ENCODE results near the gene PRR7. TPM values are rescaled to one million over a fixed set of nuclear protein-coding genes. Genes with fewer than 3 reads are reported as not detected.
A peak's percentile ranks its signal among the peaks of the same experiment; 100 is the strongest.

Gene PRR7
- polyA plus RNA-seq, 3 donors: 1.8 to 17.4 (median 2.1) TPM

GRCh38 chr5:177428574-177429217 lies 17.9 kb upstream of the PRR7 start:
- Histone ChIP-seq H3K4me1 (ENCODE audit: control insufficient read depth in 1 of 2, insufficient read depth in 2 of 2, low read length in 2 of 2) (peaks cover 69 to 81% of the 10 kb centered on the region in 2 donors), H3K27me3 (ENCODE audit: control insufficient read depth in 2 of 2, insufficient read depth in 2 of 2, low read length in 2 of 2) (no peaks in the 10 kb centered on the region), H3K4me3 (replicated peaks in 1 of 3; ENCODE audit: low read depth in 2 of 3, low read length in 3 of 3) (peak overlapping the region; percentile 80 to 99 (median 95)), H4K20me1 (ENCODE audit: insufficient read depth, low read length) (peaks cover 45% of the 10 kb centered on the region), H3K9ac (ENCODE audit: insufficient read depth, low read length, poor library complexity, severe bottlenecking) (peak overlapping the region; percentile 98), H3K9me3 (replicated peaks in 1 of 2; ENCODE audit: control insufficient read depth in 1 of 2, insufficient read depth in 1 of 2, low read length in 2 of 2) (no peaks in the 10 kb centered on the region), H3K4me2 (replicated peaks; ENCODE audit: extremely low read depth, low read length, poor library complexity, severe bottlenecking) (peak overlapping the region; percentile 100), H2AFZ (ENCODE audit: insufficient read depth, low read depth, low read length, poor library complexity, severe bottlenecking) (no peak overlapping the region), H3K79me2 (ENCODE audit: insufficient read depth, low read length) (peaks cover 67% of the 10 kb centered on the region), H3K27ac (ENCODE audit: low read depth in 1 of 2, low read length in 2 of 2) (peak overlapping the region; percentile 98 to 100), H3K36me3 (replicated peaks in 1 of 2; ENCODE audit: control insufficient read depth in 1 of 2, insufficient read depth in 2 of 2, low read length in 2 of 2) (peaks cover 32 to 39% of the 10 kb centered on the region in 2 donors)
- H3K9me3 Mint-ChIP-seq: no peaks in the 10 kb centered on the region
- TF ChIP-seq CTCF (IDR thresholded peaks at IDR 0.05): no peak
- peaks cover 27 to 56% of the 10 kb centered on the region in 2 donors for H3K36me3 Mint-ChIP-seq
- H3K27me3 Mint-ChIP-seq (ENCODE audit: low read depth in 3 of 3): peaks cover 0 to 1% (median 0%) of the 10 kb centered on the region in 3 donors
- H3K4me1 Mint-ChIP-seq: peaks cover 58% of the 10 kb centered on the region
- 27% methylated on average over 4 of the region's 10 CpGs for WGBS (ENCODE audit: insufficient coverage)
- intact Hi-C loops (cut with micrococcal nuclease): loop anchor here in 1 of 2 donors (2.0 to 5.0 kb wide), 3 partner anchors 24 to 36 kb away; no protein-coding TSS in a partner anchor
- peak in 2 of 3 donors; percentile 45 to 54 for DNase-seq
- peak overlapping the region; percentile 95 for H3K4me3 Mint-ChIP-seq
- peak overlapping the region; percentile 99 to 100 (median 99) for H3K27ac Mint-ChIP-seq

GRCh38 chr5:177429248-177430040 lies 17.2 kb upstream of the PRR7 start:
- peaks cover 53% of the 10 kb centered on the region for H4K20me1 ChIP-seq (ENCODE audit: insufficient read depth, low read length)
- TF ChIP-seq CTCF (IDR thresholded peaks at IDR 0.05): no peak
- H3K9ac ChIP-seq (ENCODE audit: insufficient read depth, low read length, poor library complexity, severe bottlenecking): peak overlapping the region; percentile 98
- peak overlapping the region; percentile 98 to 100 for H3K27ac ChIP-seq (ENCODE audit: low read depth in 1 of 2, low read length in 2 of 2)
- Mint-ChIP-seq H3K4me3 (peak overlapping the region; percentile 95), H3K27ac (peak overlapping the region; percentile 99 to 100 (median 99)), H3K9me3 (no peaks in the 10 kb centered on the region), H3K36me3 (peaks cover 34 to 63% of the 10 kb centered on the region in 2 donors), H3K27me3 (ENCODE audit: low read depth in 3 of 3) (peaks cover 0 to 1% (median 0%) of the 10 kb centered on the region in 3 donors), H3K4me1 (peaks cover 58% of the 10 kb centered on the region)
- peaks cover 39 to 46% of the 10 kb centered on the region in 2 donors for H3K36me3 ChIP-seq (replicated peaks in 1 of 2; ENCODE audit: control insufficient read depth in 1 of 2, insufficient read depth in 2 of 2, low read length in 2 of 2)
- intact Hi-C loops (cut with micrococcal nuclease): loop anchor here in 1 of 2 donors (2.0 to 5.0 kb wide), 4 partner anchors 15 to 37 kb away; no protein-coding TSS in a partner anchor
- no peaks in the 10 kb centered on the region for H3K27me3 ChIP-seq (ENCODE audit: control insufficient read depth in 2 of 2, insufficient read depth in 2 of 2, low read length in 2 of 2)
- no peak overlapping the region for H2AFZ ChIP-seq (ENCODE audit: insufficient read depth, low read depth, low read length, poor library complexity, severe bottlenecking)
- DNase-seq: peak; percentile 98 to 100 (median 99)
- WGBS (ENCODE audit: insufficient coverage): 17% methylated on average over 3 of the region's 6 CpGs
- H3K79me2 ChIP-seq (ENCODE audit: insufficient read depth, low read length): peaks cover 74% of the 10 kb centered on the region
- H3K9me3 ChIP-seq (replicated peaks in 1 of 2; ENCODE audit: control insufficient read depth in 1 of 2, insufficient read depth in 1 of 2, low read length in 2 of 2): no peaks in the 10 kb centered on the region
- peak overlapping the region; percentile 80 to 99 (median 95) for H3K4me3 ChIP-seq (replicated peaks in 1 of 3; ENCODE audit: low read depth in 2 of 3, low read length in 3 of 3)
- peaks cover 69 to 81% of the 10 kb centered on the region in 2 donors for H3K4me1 ChIP-seq (ENCODE audit: control insufficient read depth in 1 of 2, insufficient read depth in 2 of 2, low read length in 2 of 2)
- H3K4me2 ChIP-seq (replicated peaks; ENCODE audit: extremely low read depth, low read length, poor library complexity, severe bottlenecking): peak overlapping the region; percentile 100
